GM12892 (cell line): Measurements from ENCODE around the gene ZMYND8.

Experiments
- POLR2A ChIP-seq: IDR thresholded peaks from 2 replicates; pipeline ENCODE4 v1.6.1; 2011; ENCODE audit warnings: low read depth, low read length, control low read depth
- POLR2AphosphoS5 ChIP-seq: IDR thresholded peaks from 2 replicates; pipeline ENCODE4 v1.6.1; 2011; ENCODE audit warnings: low read depth, low read length, control low read depth

GRCh38 chr20:47269309-47270165, 87.0 kb downstream of the ZMYND8 start:
- TF ChIP-seq POLR2A (no peak), POLR2AphosphoS5 (no peak)
